Activated CD8-positive, alpha-beta T cell treated with anti-CD3 and anti-CD28 coated beads, Interleukin-2, amount 10 ng/mL, durations not matched to agents 7 days and 5 days (primary cell): Measurements from ENCODE around the gene GPHN. TPM values are rescaled to one million over a fixed set of nuclear protein-coding genes. Genes with fewer than 3 reads are reported as not detected.
"Not testable (repeated sequence)": the region's sequence is repeated elsewhere in the genome, so short reads cannot be mapped to it uniquely, and the experiment has no call there.

Source experiments
- ATAC-seq: fragments of 150-1000 bp; cut with Tn5 transposase; one replicate; pipeline ENCODE4 v1.10.0; 2021; ENCODE audit warnings: moderate library complexity
- CTCF ChIA-PET: fragments of 350-600 bp; sonication (Branson Sonifier 250); formaldehyde crosslinking; loops from one replicate; lab custom pipeline; 2021; ENCODE audit warnings: antibody characterized with exemption; lab: Charles Lee
- POLR2A ChIA-PET: fragments of 350-600 bp; sonication (Branson Sonifier 250); formaldehyde crosslinking; loops from one replicate; lab custom pipeline; 2021; ENCODE audit warnings: antibody characterized with exemption; lab: Charles Lee
- DNase-seq: peaks from one replicate; pipeline ENCODE4 v3.0.0-alpha.2; 2020
- H3K27ac Mint-ChIP-seq: one replicate; pipeline ENCODE4 v1.8.0; 2021; ENCODE audit warnings: mild to moderate bottlenecking, mixed read lengths
- H3K27me3 Mint-ChIP-seq: one replicate; pipeline ENCODE4 v1.8.0; 2021; ENCODE audit warnings: low read depth, mixed read lengths
- H3K36me3 Mint-ChIP-seq: one replicate; pipeline ENCODE4 v1.8.0; 2021; ENCODE audit warnings: low read depth, mixed read lengths
- H3K4me1 Mint-ChIP-seq: one replicate; pipeline ENCODE4 v1.8.0; 2021; ENCODE audit warnings: low read depth, mixed read lengths
- H3K4me3 Mint-ChIP-seq: one replicate; pipeline ENCODE4 v1.8.0; 2021; ENCODE audit warnings: mild to moderate bottlenecking, mixed read lengths
- H3K9me3 Mint-ChIP-seq: one replicate; pipeline ENCODE4 v1.8.0; 2022; ENCODE audit warnings: mixed read lengths; ENCODE audit not compliant: insufficient read depth
- total RNA-seq, 2 experiments: library from RNA; stranded (reverse); gene quantifications; one replicate each; pipeline ENCODE4 v1.2.3, GENCODE V29; 2021

GPHN gene
- total RNA-seq, 2 experiments from 2014 or later, result 14.4 to 15.9 TPM

DNA sequence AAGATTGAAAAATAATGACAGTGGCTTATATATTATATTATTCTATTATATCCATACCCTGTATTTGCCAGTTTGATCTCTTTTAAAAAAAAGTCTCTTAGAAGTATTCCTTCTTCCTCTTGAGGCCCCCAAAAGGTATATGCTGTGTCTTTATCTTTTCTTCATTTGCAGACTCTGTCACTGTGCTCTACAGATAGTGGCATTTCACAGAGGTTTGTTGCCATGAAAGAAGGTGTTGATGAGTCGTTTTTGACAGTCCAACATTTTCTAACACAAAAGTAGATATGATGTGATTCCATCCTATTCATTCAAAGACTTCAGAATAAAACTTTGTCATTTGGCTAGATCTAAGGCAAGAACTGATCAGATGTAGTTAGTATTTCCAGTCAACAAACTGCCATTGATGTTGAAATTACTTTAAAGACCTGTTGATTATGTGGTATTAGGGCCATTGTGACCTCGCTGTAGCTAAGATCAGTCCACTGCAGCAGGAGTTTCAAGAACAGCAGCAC lies 22.0 kb upstream of the GPHN start, which contains the start of gene CCDC196:
Gene CCDC196, plus strand, starts transcription at position 462 of the 512 bp plus-strand sequence. CDS start 132 bp downstream, outside the sequence.
- ChIA-PET POLR2A (no interaction called here), CTCF (no interaction called here)
- Mint-ChIP-seq H3K27ac (no peak within 1 kb of the TSS), H3K4me1 (no peaks in the 10 kb centered on the region), H3K9me3 (no peaks in the 10 kb centered on the region), H3K27me3 (peaks cover 2% of the 10 kb centered on the region), H3K36me3 (no peaks in the 10 kb centered on the region), H3K4me3 (no peak within 1 kb of the TSS)
- ATAC-seq, result no peak
- DNase-seq, result no peak

DNA sequence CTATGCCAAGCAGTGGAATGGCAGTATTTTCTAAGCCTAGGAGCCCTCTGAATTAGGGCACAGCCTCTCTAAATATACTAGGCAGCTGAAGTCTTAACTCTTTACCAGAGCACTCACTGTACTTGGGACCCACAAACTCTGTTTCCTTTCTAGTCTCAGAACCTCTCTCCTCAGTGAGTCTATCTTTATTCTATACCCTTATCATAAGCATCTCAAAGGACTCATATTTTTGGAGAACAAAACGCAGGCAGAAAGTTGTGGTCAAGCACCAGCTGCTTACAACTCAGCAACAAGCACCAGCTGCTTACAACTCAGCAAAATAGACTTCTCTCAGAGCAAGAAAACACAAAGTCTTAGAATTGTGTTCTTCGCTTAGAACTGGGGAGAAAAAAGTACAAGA lies 20.8 kb upstream of the GPHN start:
- Mint-ChIP-seq H3K4me1 (no peaks in the 10 kb centered on the region), H3K9me3 (no peaks in the 10 kb centered on the region), H3K36me3 (no peaks in the 10 kb centered on the region), H3K27ac (no peak overlapping the region), H3K27me3 (peaks cover 2% of the 10 kb centered on the region), H3K4me3 (no peak overlapping the region)
- ATAC-seq (no peak), DNase-seq (no peak)
- CTCF ChIA-PET, result no interaction called here
- POLR2A ChIA-PET, result no interaction called here

DNA sequence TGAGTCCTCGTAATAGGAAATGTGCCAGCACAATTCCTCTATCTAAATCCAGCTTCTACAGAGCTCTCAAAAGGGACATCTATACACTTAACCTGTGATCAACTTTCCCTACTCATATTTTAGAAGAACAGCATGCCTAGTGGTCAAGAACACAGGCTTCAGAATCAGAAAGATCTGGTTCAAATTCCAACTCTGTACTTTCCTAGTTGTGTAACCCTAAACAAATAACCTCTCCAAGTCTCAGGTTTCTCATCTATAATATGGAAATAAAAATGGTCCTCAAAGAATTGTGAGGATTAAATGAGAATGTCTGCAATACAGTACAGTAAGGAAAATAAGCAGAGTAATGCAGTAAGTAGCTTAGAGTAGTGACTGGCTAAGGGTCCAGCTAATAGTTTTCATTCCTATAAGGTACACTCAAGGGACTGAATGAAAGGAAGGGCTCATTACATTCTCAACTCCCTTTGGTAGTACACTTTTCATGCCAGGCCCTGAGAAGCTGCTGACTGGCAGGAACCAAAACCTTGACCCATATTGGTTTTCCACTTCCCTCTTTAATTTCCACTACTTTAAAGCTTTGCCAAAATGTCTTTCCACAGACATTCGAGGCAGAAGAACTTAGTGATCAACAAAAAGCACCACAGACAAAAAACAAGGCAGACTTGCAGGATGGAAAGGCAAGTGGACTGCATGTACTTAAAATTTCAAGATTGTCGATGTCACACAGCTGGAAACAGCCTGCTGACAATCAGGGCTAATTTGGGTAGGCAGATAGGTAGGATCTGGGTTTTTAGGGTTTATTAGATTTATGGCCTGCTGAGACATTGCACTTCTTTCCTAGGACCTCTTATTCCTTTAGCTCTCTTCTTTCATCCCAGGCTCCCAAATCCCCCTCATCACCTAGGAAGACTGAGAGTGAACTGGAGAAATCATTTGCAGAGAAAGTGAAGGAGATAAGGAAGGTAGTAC lies 17.5 kb upstream of the GPHN start:
- ChIA-PET POLR2A (no interaction called here), CTCF (interaction anchor here (1.5 to 1.7 kb wide), 2 partner anchors 15 to 17 kb away, joined by 3 to 7 read pairs; partner anchors contain the start of gene GPHN)
- H3K27me3 Mint-ChIP-seq, result peaks cover 2% of the 10 kb centered on the region
- DNase-seq (no peak), ATAC-seq (no peak)
- H3K4me3 Mint-ChIP-seq, result no peak overlapping the region
- H3K4me1 Mint-ChIP-seq, result peaks cover 2% of the 10 kb centered on the region
- no peaks in the 10 kb centered on the region for H3K9me3 Mint-ChIP-seq
- H3K27ac Mint-ChIP-seq, result no peak overlapping the region
- H3K36me3 Mint-ChIP-seq, result no peaks in the 10 kb centered on the region

DNA sequence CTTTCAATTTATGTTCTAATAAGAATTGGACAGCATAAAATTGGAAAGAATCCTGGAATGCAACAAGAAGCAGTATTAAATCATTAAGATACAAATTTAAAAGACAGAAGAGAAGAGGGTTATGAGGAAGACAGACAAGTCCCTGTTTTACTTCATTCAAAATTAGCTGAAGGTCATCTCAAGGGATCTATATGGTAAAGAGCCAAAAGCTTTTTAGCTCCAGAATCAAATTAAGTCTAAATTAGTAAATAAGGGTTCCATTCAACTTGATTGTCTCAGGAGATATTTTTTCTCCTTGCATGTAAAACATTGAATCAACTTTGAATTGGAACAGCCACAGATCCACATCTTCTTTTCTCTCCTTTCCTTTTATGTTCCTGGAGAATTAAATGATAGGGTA lies 14.2 kb upstream of the GPHN start:
- H3K27me3 Mint-ChIP-seq, result peaks cover 2% of the 10 kb centered on the region
- H3K4me3 Mint-ChIP-seq, result no peak overlapping the region
- no peaks in the 10 kb centered on the region for H3K36me3 Mint-ChIP-seq
- H3K4me1 Mint-ChIP-seq, result peaks cover 25% of the 10 kb centered on the region
- CTCF ChIA-PET, result interaction anchor here (0.9 kb wide), 1 partner anchor 56 kb away, joined by 3 read pairs; no protein-coding TSS in a partner anchor
- no peaks in the 10 kb centered on the region for H3K9me3 Mint-ChIP-seq
- DNase-seq (no peak), ATAC-seq (no peak)
- H3K27ac Mint-ChIP-seq, result no peak overlapping the region
- POLR2A ChIA-PET, result no interaction called here

DNA sequence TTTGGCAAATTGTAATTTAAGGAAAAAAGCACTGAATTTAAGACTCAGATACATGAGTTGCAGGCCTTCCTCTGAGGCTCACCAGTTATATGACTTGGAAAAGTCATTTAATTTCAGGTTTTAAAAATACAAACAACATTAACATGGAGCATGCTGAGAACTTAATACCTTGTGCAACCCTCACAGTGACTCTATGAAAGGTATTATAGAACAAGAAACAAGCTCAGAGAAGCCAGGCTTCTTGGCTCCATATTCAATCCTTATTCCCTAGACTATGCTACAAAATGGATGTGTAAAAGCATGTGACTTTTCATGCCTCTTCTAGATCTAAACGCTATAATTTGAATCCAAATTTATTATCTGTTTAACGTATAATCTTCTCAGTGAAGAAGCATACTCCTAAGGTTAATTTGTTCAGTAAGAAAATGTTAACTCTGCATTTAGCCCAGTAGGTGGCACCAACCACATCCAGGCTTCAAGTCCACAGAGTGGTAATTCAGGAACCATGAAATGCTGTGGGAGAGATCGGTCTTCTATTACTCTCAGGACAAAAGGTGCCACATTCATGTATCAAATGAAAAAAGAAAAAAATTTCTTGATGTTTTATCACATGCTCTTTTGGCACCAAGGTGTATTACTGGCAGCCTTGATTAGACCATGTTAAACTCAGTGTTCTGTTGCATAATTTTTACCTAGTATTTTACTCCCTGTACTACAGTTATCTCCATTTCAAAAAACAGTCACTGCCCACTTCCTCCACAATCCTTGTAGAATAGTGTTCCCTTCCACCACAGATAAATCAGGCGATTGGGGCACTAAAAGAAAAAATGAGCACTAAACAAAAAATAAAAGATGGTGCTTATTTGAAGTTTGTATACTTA lies 12.5 kb upstream of the GPHN start:
- POLR2A ChIA-PET, result interaction anchor here (0.8 kb wide), 1 partner anchor 645 kb away, joined by 3 read pairs; no protein-coding TSS in a partner anchor

DNA sequence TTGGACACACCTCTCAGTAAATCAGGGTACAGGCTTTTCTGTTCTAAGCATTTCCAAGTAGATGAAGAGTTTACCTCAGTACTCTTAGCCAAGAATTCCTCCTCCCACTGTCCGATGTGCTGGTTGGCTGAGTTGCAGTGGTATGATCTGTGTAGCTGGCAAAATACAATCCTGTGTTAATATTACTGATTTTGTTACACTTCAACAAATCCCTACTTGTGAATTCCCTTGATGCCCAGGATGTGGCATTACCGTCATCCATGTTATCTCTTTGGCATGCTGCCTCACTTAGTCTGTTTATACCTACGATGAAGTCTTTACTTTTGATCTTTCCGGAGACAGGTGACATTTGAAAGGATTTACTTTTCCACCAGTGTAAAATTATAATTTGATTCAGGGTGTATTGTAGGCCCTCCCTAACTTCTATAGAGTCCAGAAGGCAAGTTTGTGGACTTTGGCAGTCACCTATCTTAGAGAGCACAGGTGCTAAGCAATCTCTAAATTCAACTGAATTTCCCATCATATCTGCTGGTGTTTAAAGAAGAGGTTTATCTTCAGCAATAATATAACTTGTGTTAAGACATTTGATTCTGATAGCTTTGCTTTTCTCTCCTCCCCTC lies 11.6 kb upstream of the GPHN start:
- Mint-ChIP-seq H3K36me3 (no peaks in the 10 kb centered on the region), H3K27ac (peak overlapping the region; percentile 79), H3K9me3 (no peaks in the 10 kb centered on the region), H3K4me1 (peaks cover 27% of the 10 kb centered on the region), H3K27me3 (no peaks in the 10 kb centered on the region), H3K4me3 (peak overlapping the region; percentile 55)
- ATAC-seq, result no peak
- ChIA-PET CTCF (interaction anchor here (0.7 to 2.7 kb wide), 7 partner anchors 11 to 522 kb away, joined by 3 to 29 read pairs (median 5); partner anchors contain the start of gene GPHN), POLR2A (interaction anchor here (3.4 kb wide), 1 partner anchor 11 kb away, joined by 15 read pairs; the partner anchor contains the start of gene GPHN)
- no peak for DNase-seq

More for the DNA sequence above, 12.5 kb upstream of the GPHN start:
- CTCF ChIA-PET, result interaction anchor here (0.6 to 2.7 kb wide), 6 partner anchors 12 to 101 kb away, joined by 3 to 29 read pairs (median 4); partner anchors contain the start of gene GPHN
- ATAC-seq (peak; percentile 86), DNase-seq (peak; percentile 57)
- Mint-ChIP-seq H3K36me3 (no peaks in the 10 kb centered on the region), H3K9me3 (no peaks in the 10 kb centered on the region), H3K4me1 (peaks cover 27% of the 10 kb centered on the region), H3K27ac (no peak overlapping the region), H3K4me3 (no peak overlapping the region), H3K27me3 (no peaks in the 10 kb centered on the region)

DNA sequence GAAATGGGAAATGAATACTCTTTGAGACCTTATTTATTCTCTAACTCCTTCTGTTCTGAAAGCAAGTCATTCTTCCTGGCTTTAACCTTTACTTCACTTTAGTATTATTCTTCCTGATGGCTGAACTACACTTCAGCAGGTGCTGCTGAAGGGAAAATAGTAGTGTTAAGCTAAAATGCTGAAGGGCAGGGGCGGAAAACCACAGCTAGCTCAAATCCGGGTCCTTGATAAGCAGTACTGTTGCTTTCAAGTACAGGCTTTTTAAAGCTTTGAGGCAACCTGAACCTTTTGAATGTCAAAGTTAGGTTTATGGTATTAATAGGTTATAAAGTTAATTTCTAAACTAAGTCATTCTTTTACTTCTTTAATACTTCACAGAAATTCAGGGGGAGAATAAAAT lies 11.0 kb upstream of the GPHN start:
- no peaks in the 10 kb centered on the region for H3K9me3 Mint-ChIP-seq
- DNase-seq (peak; percentile 49), ATAC-seq (peak; percentile 70)
- H3K36me3 Mint-ChIP-seq, result no peaks in the 10 kb centered on the region
- peaks cover 27% of the 10 kb centered on the region for H3K4me1 Mint-ChIP-seq
- no peaks in the 10 kb centered on the region for H3K27me3 Mint-ChIP-seq
- H3K27ac Mint-ChIP-seq, result peak overlapping the region; percentile 79
- H3K4me3 Mint-ChIP-seq, result peak overlapping the region; percentile 55
- ChIA-PET CTCF (interaction anchor here (0.7 to 2.7 kb wide), 8 partner anchors 10 to 863 kb away, joined by 3 to 29 read pairs (median 4); partner anchors contain the start of genes ATP6V1D, EIF2S1 and GPHN), POLR2A (interaction anchor here (3.4 kb wide), 1 partner anchor 11 kb away, joined by 15 read pairs; the partner anchor contains the start of gene GPHN)

DNA sequence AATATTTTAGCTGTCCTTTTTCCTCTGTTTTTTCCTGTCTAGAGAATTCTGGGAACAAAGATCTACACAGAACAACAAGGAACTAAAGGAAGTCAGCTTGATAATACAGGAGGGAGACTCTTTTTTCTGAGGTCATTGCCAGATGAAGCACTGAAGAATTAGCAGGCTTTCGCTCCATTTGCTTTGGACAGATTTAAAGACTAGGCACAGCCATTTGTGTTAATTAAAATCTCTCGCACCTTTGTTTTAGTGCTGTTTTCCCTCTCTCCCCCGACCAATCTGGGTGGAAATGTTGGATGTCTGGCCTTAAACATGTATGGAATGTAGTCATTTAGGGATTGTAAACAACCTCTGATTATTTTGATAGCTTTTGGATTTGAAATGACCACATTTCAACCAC lies 9.6 kb upstream of the GPHN start:
- H3K4me1 Mint-ChIP-seq, result peaks cover 27% of the 10 kb centered on the region
- ChIA-PET CTCF (interaction anchor here (0.6 to 2.1 kb wide), 5 partner anchors 12 to 862 kb away, joined by 3 to 8 read pairs (median 4); partner anchors contain the start of genes ATP6V1D and EIF2S1), POLR2A (interaction anchor here (1.1 to 3.4 kb wide), 2 partner anchors 9 to 12 kb away, joined by 3 to 15 read pairs; partner anchors contain the start of gene GPHN)
- H3K27me3 Mint-ChIP-seq, result no peaks in the 10 kb centered on the region
- H3K9me3 Mint-ChIP-seq, result no peaks in the 10 kb centered on the region
- DNase-seq (no peak), ATAC-seq (no peak)
- no peaks in the 10 kb centered on the region for H3K36me3 Mint-ChIP-seq
- no peak overlapping the region for H3K4me3 Mint-ChIP-seq
- no peak overlapping the region for H3K27ac Mint-ChIP-seq

DNA sequence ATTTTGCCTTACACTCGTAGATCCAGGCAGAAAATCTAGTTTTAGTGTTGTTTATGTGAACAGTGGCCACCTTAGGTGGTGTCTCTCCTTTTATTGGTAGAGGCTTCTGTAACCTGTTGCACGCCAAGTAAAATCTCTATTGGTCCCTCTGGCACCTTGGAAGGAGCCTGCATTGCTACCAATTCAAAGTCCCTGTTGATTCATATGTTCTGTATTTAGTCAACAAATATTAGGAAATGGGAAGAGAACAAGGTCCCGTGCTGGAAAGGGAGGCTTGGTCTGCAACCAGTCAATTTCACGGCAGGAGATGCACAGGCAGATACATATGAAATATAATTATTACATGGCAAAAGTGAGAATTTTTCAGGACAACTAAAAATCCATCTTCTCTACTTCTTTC lies 6.4 kb upstream of the GPHN start:
- ChIA-PET POLR2A (no interaction called here), CTCF (no interaction called here)
- peaks cover 21% of the 10 kb centered on the region for H3K4me1 Mint-ChIP-seq
- no peak overlapping the region for H3K4me3 Mint-ChIP-seq
- no peak for DNase-seq
- H3K27ac Mint-ChIP-seq, result no peak overlapping the region
- no peaks in the 10 kb centered on the region for H3K27me3 Mint-ChIP-seq
- no peaks in the 10 kb centered on the region for H3K9me3 Mint-ChIP-seq
- no peaks in the 10 kb centered on the region for H3K36me3 Mint-ChIP-seq
- no peak for ATAC-seq

DNA sequence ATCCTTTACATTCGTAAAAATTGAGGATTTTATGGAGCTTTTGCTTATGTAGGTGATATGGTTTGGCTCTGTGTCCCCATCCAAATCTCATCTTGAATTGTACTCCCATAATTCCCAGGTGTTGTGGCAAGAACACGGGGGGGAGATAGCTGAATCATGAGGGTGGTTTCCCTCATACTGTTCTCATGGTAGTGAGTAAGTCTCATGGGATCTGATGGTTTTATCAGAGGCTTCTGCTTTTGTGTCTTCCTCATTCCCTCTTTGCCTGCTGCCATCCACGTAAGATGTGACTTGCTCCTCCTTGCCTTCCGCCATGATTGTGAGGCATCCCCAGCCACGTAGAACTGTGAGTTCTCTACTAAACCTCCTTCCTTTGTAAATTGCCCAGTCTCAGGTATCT lies 5.1 kb upstream of the GPHN start:
- ATAC-seq, H3K9me3 Mint-ChIP-seq, H3K36me3 Mint-ChIP-seq, H3K27ac Mint-ChIP-seq, H3K27me3 Mint-ChIP-seq, POLR2A ChIA-PET, DNase-seq, H3K4me3 Mint-ChIP-seq: not testable (repeated sequence)
- peaks cover 22% of the 10 kb centered on the region for H3K4me1 Mint-ChIP-seq
- CTCF ChIA-PET, result interaction anchor here (0.6 kb wide), 1 partner anchor 100 kb away, joined by 3 read pairs; no protein-coding TSS in a partner anchor
